H1 (cell line): Measurements from ENCODE around the gene TAC1. TPM values are rescaled to one million over a fixed set of nuclear protein-coding genes. Genes with fewer than 3 reads are reported as not detected.

Source experiments
- CTCF ChIA-PET: fragments of 300-600 bp; sonication (Branson Sonifier 250); formaldehyde crosslinking; loops from one replicate; lab custom pipeline; 2021; ENCODE audit not compliant: partially characterized antibody; lab: Charles Lee
- POLR2A ChIA-PET: fragments of 300-600 bp; sonication (Branson Sonifier 250); formaldehyde crosslinking; loops from one replicate; lab custom pipeline; 2021; ENCODE audit warnings: inconsistent platforms; ENCODE audit not compliant: partially characterized antibody; lab: Charles Lee
- DNase-seq, 2 experiments: peaks; one replicate each; pipeline versions ENCODE4 v3.0.0 to v3.0.0-alpha.2; 2010 to 2022; ENCODE audit warnings: low spot score in 2 of 2, low read depth in 1 of 2, mixed read lengths in 1 of 2
- FAIRE-seq: peaks from 2 replicates; lab custom pipeline; 2011; peaks lifted over from hg19 to GRCh38; lab: Jason Lieb, UNC
- H2AFZ ChIP-seq: 2 replicates; pipeline ENCODE4 v1.8.1; 2012; ENCODE audit warnings: low read length, inconsistent platforms
- H2AK5ac ChIP-seq: 2 replicates; pipeline ENCODE4 v1.6.1; 2013; ENCODE audit warnings: low read depth, low read length
- H2BK120ac ChIP-seq: replicated peaks from 2 replicates; pipeline ENCODE3; 2013; ENCODE audit warnings: low read depth, low read length, inconsistent platforms
- H2BK12ac ChIP-seq: 2 replicates; pipeline ENCODE4 v1.6.1; 2013; ENCODE audit warnings: low read depth, low read length
- H2BK15ac ChIP-seq: 2 replicates; pipeline ENCODE4 v1.6.1; 2013; ENCODE audit warnings: low read length
- H2BK20ac ChIP-seq: 2 replicates; pipeline ENCODE4 v1.6.1; 2013; ENCODE audit warnings: low read length
- H2BK5ac ChIP-seq: 2 replicates; pipeline ENCODE4 v1.6.1; 2013; ENCODE audit warnings: low read depth, low read length
- H3K14ac ChIP-seq: 2 replicates; pipeline ENCODE4 v1.6.1; 2013; ENCODE audit warnings: inconsistent platforms; ENCODE audit not compliant: insufficient read length
- H3K18ac ChIP-seq: 2 replicates; pipeline ENCODE4 v1.6.1; 2013; ENCODE audit warnings: low read length; ENCODE audit errors: extremely low read depth
- H3K23ac ChIP-seq: 2 replicates; pipeline ENCODE4 v1.6.1; 2013; ENCODE audit warnings: inconsistent platforms; ENCODE audit not compliant: insufficient read length
- H3K23me2 ChIP-seq: 2 replicates; pipeline ENCODE4 v1.6.1; 2013; ENCODE audit warnings: low read depth, low read length
- H3K27ac ChIP-seq: 2 replicates; pipeline ENCODE4 v1.6.1; 2011; ENCODE audit warnings: low read depth, low read length, inconsistent platforms
- H3K27me3 ChIP-seq, 4 experiments: replicated peaks in 1 of 4; 1 replicate in 1 of 4; 2 replicates in 3 of 4; pipeline versions ENCODE4 v1.6.1 to v1.8.1; 2011 to 2013; ENCODE audit warnings: low read length in 3 of 4, mild to moderate bottlenecking in 3 of 4, inconsistent platforms in 2 of 4, mixed read lengths in 2 of 4, moderate library complexity in 1 of 4; ENCODE audit not compliant: control insufficient read depth in 3 of 4, insufficient read depth in 3 of 4; ENCODE audit errors: extremely low read depth in 1 of 4
- H3K36me3 ChIP-seq, 4 experiments: 2 replicates each; pipeline versions ENCODE4 v1.6.1 to v1.8.1; 2011 to 2013; ENCODE audit warnings: mild to moderate bottlenecking in 4 of 4, low read length in 3 of 4, moderate library complexity in 2 of 4, control low read depth in 1 of 4, inconsistent platforms in 1 of 4; ENCODE audit not compliant: insufficient read depth in 4 of 4, control insufficient read depth in 2 of 4
- H3K4ac ChIP-seq: replicated peaks from 2 replicates; pipeline ENCODE3; 2013; ENCODE audit warnings: low read length, low read depth, mixed read lengths, inconsistent platforms; ENCODE audit not compliant: insufficient read length
- H3K4me1 ChIP-seq, 4 experiments: replicated peaks in 1 of 4; 1 replicate in 1 of 4; 2 replicates in 3 of 4; pipeline versions ENCODE4 v1.6.1 to v1.8.1; 2011 to 2013; ENCODE audit warnings: low read length in 3 of 4, inconsistent platforms in 2 of 4, mixed read lengths in 1 of 4; ENCODE audit not compliant: insufficient read depth in 4 of 4, control insufficient read depth in 3 of 4
- H3K4me2 ChIP-seq, 2 experiments: 2 replicates each; pipeline versions ENCODE4 v1.6.1 to v1.8.1; 2011 to 2013; ENCODE audit warnings: low read depth in 2 of 2, low read length in 2 of 2, control low read depth in 1 of 2, inconsistent platforms in 1 of 2, mild to moderate bottlenecking in 1 of 2; ENCODE audit not compliant: insufficient read depth in 1 of 2
- H3K4me3 ChIP-seq, 4 experiments: fragments of 200-600, 300-600 bp in 1 of 4; sonication (generic), shearing (Covaris generic), sonication (Bioruptor Twin) in 1 of 4; 2 replicates each; pipeline versions ENCODE4 v1.5.1 to v1.8.1; 2011 to 2016; ENCODE audit warnings: low read length in 4 of 4, low read depth in 3 of 4, control low read depth in 2 of 4, inconsistent platforms in 2 of 4, mild to moderate bottlenecking in 2 of 4, mixed read lengths in 1 of 4, moderate library complexity in 1 of 4; ENCODE audit not compliant: insufficient read depth in 2 of 4; ENCODE audit errors: extremely low read depth in 1 of 4
- H3K56ac ChIP-seq: replicated peaks from 2 replicates; pipeline ENCODE3; 2013; ENCODE audit warnings: low read depth, mild to moderate bottlenecking, mixed read lengths, low read length, inconsistent platforms; ENCODE audit not compliant: insufficient read length
- H3K79me1 ChIP-seq: 2 replicates; pipeline ENCODE4 v1.6.1; 2013; ENCODE audit warnings: low read depth, low read length, control low read depth
- H3K79me2 ChIP-seq, 2 experiments: 2 replicates each; pipeline versions ENCODE4 v1.6.1 to v1.8.1; 2012 to 2013; ENCODE audit warnings: low read length in 2 of 2, mild to moderate bottlenecking in 2 of 2, inconsistent platforms in 1 of 2; ENCODE audit not compliant: insufficient read depth in 2 of 2, control insufficient read depth in 1 of 2
- H3K9ac ChIP-seq, 4 experiments: replicated peaks in 1 of 4; 1 replicate in 1 of 4; 2 replicates in 3 of 4; pipeline versions ENCODE4 v1.6.1 to v1.8.1; 2011 to 2013; ENCODE audit warnings: low read depth in 3 of 4, low read length in 3 of 4, control low read depth in 2 of 4, mild to moderate bottlenecking in 2 of 4, moderate library complexity in 2 of 4, inconsistent platforms in 1 of 4; ENCODE audit errors: extremely low read depth in 1 of 4
- H3K9me3 ChIP-seq, 2 experiments: 2 replicates each; pipeline versions ENCODE4 v1.6.1 to v1.8.1; 2012 to 2013; ENCODE audit warnings: mild to moderate bottlenecking in 2 of 2, moderate library complexity in 2 of 2, control low read depth in 1 of 2, inconsistent platforms in 1 of 2, low read depth in 1 of 2, low read length in 1 of 2, mixed read lengths in 1 of 2; ENCODE audit not compliant: insufficient read depth in 2 of 2
- H4K20me1 ChIP-seq, 2 experiments: replicated peaks in 1 of 2; 2 replicates each; pipeline versions ENCODE3 to v1.8.1; 2011 to 2013; ENCODE audit warnings: inconsistent platforms in 2 of 2, low read length in 2 of 2, mild to moderate bottlenecking in 1 of 2; ENCODE audit not compliant: insufficient read depth in 2 of 2, control insufficient read depth in 1 of 2
- H4K5ac ChIP-seq: 2 replicates; pipeline ENCODE4 v1.6.1; 2013; ENCODE audit warnings: low read length, low read depth, mixed read lengths, inconsistent platforms; ENCODE audit not compliant: insufficient read length
- H4K8ac ChIP-seq: 2 replicates; pipeline ENCODE4 v1.8.0; 2013; ENCODE audit warnings: mild to moderate bottlenecking, moderate library complexity, low read length, inconsistent platforms; ENCODE audit not compliant: insufficient read depth; ENCODE audit errors: extremely low read depth
- H4K91ac ChIP-seq: replicated peaks from 2 replicates; pipeline ENCODE3; 2013; ENCODE audit warnings: low read length, mixed read lengths, inconsistent platforms; ENCODE audit not compliant: insufficient read length
- ATF2 ChIP-seq: IDR thresholded peaks from 2 replicates; pipeline ENCODE4 v1.6.1; 2012; ENCODE audit warnings: low read length, inconsistent platforms
- BACH1 ChIP-seq: IDR thresholded peaks from 2 replicates; pipeline ENCODE4 v1.6.1; 2012; ENCODE audit warnings: low read length, improper control_type of control experiment
- CEBPB ChIP-seq: IDR thresholded peaks from 2 replicates; pipeline ENCODE4 v1.6.1; 2012; ENCODE audit warnings: low read depth, low read length
- CREB1 ChIP-seq: IDR thresholded peaks from 2 replicates; pipeline ENCODE4 v1.6.1; 2012; ENCODE audit warnings: inconsistent platforms
- EZH2 ChIP-seq: fragments of 200-600 bp; sonication (generic); IDR thresholded peaks from 2 replicates; pipeline ENCODE4 v1.7.1; 2012; ENCODE audit warnings: low read depth, mild to moderate bottlenecking, moderate library complexity, low read length, inconsistent platforms; ENCODE audit not compliant: severe bottlenecking
- MAX ChIP-seq: IDR thresholded peaks from 2 replicates; pipeline ENCODE4 v1.6.1; 2012; ENCODE audit warnings: inconsistent platforms
- PHF8 ChIP-seq: fragments of 200-600 bp; sonication (generic); conservative IDR thresholded peaks from 2 replicates; pipeline ENCODE4 v1.7.1; 2012; ENCODE audit warnings: low read depth, mild to moderate bottlenecking, inconsistent platforms, low read length, moderate library complexity
- POLR2A ChIP-seq, 2 experiments: IDR thresholded peaks; 1 replicate in 1 of 2; 2 replicates in 1 of 2; pipeline ENCODE4 v1.6.1; 2011; ENCODE audit warnings: low read depth in 2 of 2, low read length in 2 of 2, mild to moderate bottlenecking in 2 of 2; ENCODE audit errors: control extremely low read depth in 1 of 2
- RFX5 ChIP-seq: IDR thresholded peaks from 2 replicates; pipeline ENCODE4 v1.6.1; 2011; ENCODE audit warnings: low read depth, low read length, improper control_type of control experiment, borderline replicate concordance
- SUZ12 ChIP-seq: fragments of 200-600 bp; sonication (generic); IDR thresholded peaks from 2 replicates; pipeline ENCODE4 v1.6.1; 2012; ENCODE audit warnings: mild to moderate bottlenecking, inconsistent platforms, low read length, moderate library complexity, mixed read lengths
- TBP ChIP-seq: IDR thresholded peaks from 2 replicates; pipeline ENCODE4 v1.6.1; 2011; ENCODE audit warnings: low read depth, low read length, improper control_type of control experiment
- YY1 ChIP-seq: IDR thresholded peaks from 2 replicates; pipeline ENCODE4 v1.6.1; 2011; ENCODE audit warnings: low read depth, mild to moderate bottlenecking, low read length
- WGBS, 2 experiments: shearing (Covaris generic) in 1 of 2; methylation state at CpG; one replicate each; pipeline versions ENCODE4 v1.1.6 to v1.1.7; 2013 to 2015; ENCODE audit warnings: low lambda C conversion rate in 2 of 2, mixed read lengths in 2 of 2, inconsistent platforms in 1 of 2, low coverage in 1 of 2, missing lambda C conversion rate in 1 of 2; ENCODE audit not compliant: insufficient replicate concordance in 2 of 2, insufficient coverage in 1 of 2, insufficient read length in 1 of 2; ENCODE audit errors: extremely low coverage in 1 of 2, missing lambda C conversion rate in 1 of 2; 5-methylcytosine and 5-hydroxymethylcytosine counted together
- polyA plus RNA-seq, 7 experiments: library from polyadenylated mRNA; depleted of rRNA in 3 of 7; stranded (reverse) in 5 of 7; unstranded in 2 of 7; fragments of >200 nt in 5 of 7; fragments of 200-250 nt in 2 of 7; gene quantifications; 1 replicate in 5 of 7; 2 replicates in 1 of 7; 4 replicates in 1 of 7; pipeline versions ENCODE4 v1.2.1 to v1.2.3, GENCODE V29; 2011 to 2013; ENCODE audit warnings: missing spikeins in 2 of 7, mixed read lengths in 2 of 7
- total RNA-seq: library from RNA; stranded (reverse); fragmentation: NEBNext Ultra II Directional; extraction: Animal tissue kit (Norgen Biotek cat#: 25700); gene quantifications from 2 replicates; pipeline ENCODE4 v1.2.1, GENCODE V29; 2021
- TF ChIP-seq, protein P1 (sequence below): IDR thresholded peaks from 2 replicates; pipeline ENCODE4 v1.6.1; 2012; ENCODE audit warnings: inconsistent platforms

The TAC1 gene
- total and polyA plus RNA-seq, 2 of the 8 experiments (the other 6 are each of a cell fraction or from before 2014, with no cell fraction given), result 1.7 to 4.3 TPM

DNA sequence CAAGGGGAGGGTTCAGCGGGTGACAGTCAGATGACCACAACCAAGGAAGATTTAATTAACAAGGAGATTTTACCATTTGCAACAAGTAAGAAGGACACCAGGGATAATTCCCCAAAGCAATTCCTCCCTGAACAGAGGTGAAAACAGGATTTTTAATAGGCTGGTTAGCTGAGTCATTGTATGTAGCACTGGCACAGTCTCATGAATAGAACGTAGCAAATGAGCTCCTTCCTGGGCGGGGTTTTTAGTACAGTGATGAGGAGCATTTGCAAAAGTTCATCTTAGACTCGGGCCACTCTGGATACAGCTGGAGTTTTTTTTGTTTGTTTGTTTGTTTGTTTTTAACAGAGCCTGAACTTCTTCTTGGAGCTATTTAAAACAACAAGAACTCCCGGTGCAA, 39.0 kb downstream of the TAC1 start:
- no peaks in the 10 kb centered on the region for H3K79me1 ChIP-seq
- H3K79me2 ChIP-seq, result no peaks in the 10 kb centered on the region
- H3K4ac ChIP-seq, result no peak overlapping the region
- H2BK120ac ChIP-seq, result no peak overlapping the region
- H2BK20ac ChIP-seq, result no peak overlapping the region
- ChIA-PET CTCF (no interaction called here), POLR2A (no interaction called here)
- H3K9ac ChIP-seq, result no peak overlapping the region
- no peaks in the 10 kb centered on the region for H4K20me1 ChIP-seq
- no peak overlapping the region for H3K4me3 ChIP-seq
- no peak overlapping the region for H2AFZ ChIP-seq
- H3K14ac ChIP-seq, result no peak overlapping the region
- H3K27ac ChIP-seq, result no peak overlapping the region
- H3K27me3 ChIP-seq, result no peaks in the 10 kb centered on the region
- no peak overlapping the region for H3K56ac ChIP-seq
- no peak overlapping the region for H4K8ac ChIP-seq
- H4K91ac ChIP-seq, result no peak overlapping the region
- H4K5ac ChIP-seq, result no peak overlapping the region
- FAIRE-seq, result no peak
- no peak overlapping the region for H2AK5ac ChIP-seq
- H3K23ac ChIP-seq, result no peak overlapping the region
- H2BK12ac ChIP-seq, result no peak overlapping the region
- WGBS, 2 experiments, result no CpG with 5 or more reads among the region's 5 CpGs
- no peak overlapping the region for H3K4me2 ChIP-seq
- H2BK5ac ChIP-seq, result no peak overlapping the region
- H3K9me3 ChIP-seq, result no peaks in the 10 kb centered on the region
- no peaks in the 10 kb centered on the region for H3K36me3 ChIP-seq
- H3K4me1 ChIP-seq, result no peaks in the 10 kb centered on the region
- no peaks in the 10 kb centered on the region for H3K23me2 ChIP-seq
- H3K18ac ChIP-seq, result no peak overlapping the region
- DNase-seq, result no peak
- no peak overlapping the region for H2BK15ac ChIP-seq
- TF ChIP-seq CREB1, result no peak
- TF ChIP-seq ATF2, result no peak
- TF ChIP-seq TBP, result no peak
- TF ChIP-seq EZH2, result no peak
- no peak for TF ChIP-seq BACH1
- TF ChIP-seq, protein P1, sequence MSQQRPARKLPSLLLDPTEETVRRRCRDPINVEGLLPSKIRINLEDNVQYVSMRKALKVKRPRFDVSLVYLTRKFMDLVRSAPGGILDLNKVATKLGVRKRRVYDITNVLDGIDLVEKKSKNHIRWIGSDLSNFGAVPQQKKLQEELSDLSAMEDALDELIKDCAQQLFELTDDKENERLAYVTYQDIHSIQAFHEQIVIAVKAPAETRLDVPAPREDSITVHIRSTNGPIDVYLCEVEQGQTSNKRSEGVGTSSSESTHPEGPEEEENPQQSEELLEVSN, result no peak
- no peak for TF ChIP-seq PHF8
- no peak for TF ChIP-seq YY1
- TF ChIP-seq MAX, result no peak
- TF ChIP-seq SUZ12, result no peak
- no peak for TF ChIP-seq POLR2A (IDR thresholded peaks at IDR 0.05; ENCODE audit: control extremely low read depth in 1 of 2, low read depth in 2 of 2, low read length in 2 of 2)
- TF ChIP-seq RFX5, result no peak
- TF ChIP-seq CEBPB, result no peak
